Measurements from ENCODE around the gene EIF2A. TPM values are rescaled to one million over a fixed set of nuclear protein-coding genes. Genes with fewer than 3 reads are reported as not detected.
"Not testable (repeated sequence)": the region's sequence is repeated elsewhere in the genome, so short reads cannot be mapped to it uniquely, and the experiment has no call there.

Gene EIF2A
- total RNA-seq, 1 experiment from 2014 or later, result 117 TPM

GRCh38 chr3:150599611-150600297 lies 53.2 kb downstream of the EIF2A start:
- peaks cover 27% of the 10 kb centered on the region for H3K36me3 Mint-ChIP-seq (ENCODE audit: insufficient read depth, unreplicated experiment)
- BruUV-seq (replicated peaks), result no TSS peak
- intact Hi-C loops (cut with micrococcal nuclease), result loop anchor here (5.0 kb wide), 1 partner anchor 163 kb away; the partner anchor contains the start of gene SIAH2
- TF ChIP-seq CTCF (IDR thresholded peaks at IDR 0.05; ENCODE audit: unreplicated experiment), result no peak
- peak; percentile 20 for DNase-seq (ENCODE audit: unreplicated experiment)
- CTCF ChIA-PET, result no interaction called here
- H3K4me3 Mint-ChIP-seq (ENCODE audit: unreplicated experiment), result no peak overlapping the region
- POLR2A ChIA-PET, result no interaction called here
- H3K27me3 Mint-ChIP-seq (ENCODE audit: insufficient read depth, unreplicated experiment), result no peaks in the 10 kb centered on the region
- no peak overlapping the region for H3K27ac Mint-ChIP-seq (ENCODE audit: low read depth, unreplicated experiment)
- H3K9me3 Mint-ChIP-seq (ENCODE audit: unreplicated experiment), result no peaks in the 10 kb centered on the region
- H3K4me1 Mint-ChIP-seq (ENCODE audit: insufficient read depth, unreplicated experiment), result peaks cover 26% of the 10 kb centered on the region

GRCh38 chr3:150600647-150601530 lies 54.3 kb downstream of the EIF2A start:
- peak; percentile 18 for DNase-seq (ENCODE audit: unreplicated experiment)
- H3K36me3 Mint-ChIP-seq (ENCODE audit: insufficient read depth, unreplicated experiment), result peaks cover 22% of the 10 kb centered on the region
- peaks cover 29% of the 10 kb centered on the region for H3K4me1 Mint-ChIP-seq (ENCODE audit: insufficient read depth, unreplicated experiment)
- POLR2A ChIA-PET; H3K27me3 Mint-ChIP-seq (ENCODE audit: insufficient read depth, unreplicated experiment); CTCF ChIA-PET; BruUV-seq (replicated peaks); H3K9me3 Mint-ChIP-seq (ENCODE audit: unreplicated experiment): not testable (repeated sequence)
- intact Hi-C loops (cut with micrococcal nuclease), result loop anchor here (5.0 kb wide), 1 partner anchor 161 kb away; the partner anchor contains the start of gene SIAH2
- H3K4me3 Mint-ChIP-seq (ENCODE audit: unreplicated experiment), result peak overlapping the region; percentile 92
- peak overlapping the region; percentile 93 for H3K27ac Mint-ChIP-seq (ENCODE audit: low read depth, unreplicated experiment)

- H3K4me3 Mint-ChIP-seq (ENCODE audit: unreplicated experiment), result peak overlapping the region; percentile 92
- peak overlapping the region; percentile 93 for H3K27ac Mint-ChIP-seq (ENCODE audit: low read depth, unreplicated experiment)
- H3K27me3 Mint-ChIP-seq (ENCODE audit: insufficient read depth, unreplicated experiment), result no peaks in the 10 kb centered on the region
- H3K4me1 Mint-ChIP-seq (ENCODE audit: insufficient read depth, unreplicated experiment), result peaks cover 34% of the 10 kb centered on the region
- no peak for TF ChIP-seq CTCF (IDR thresholded peaks at IDR 0.05; ENCODE audit: unreplicated experiment)
- peaks cover 39% of the 10 kb centered on the region for H3K36me3 Mint-ChIP-seq (ENCODE audit: insufficient read depth, unreplicated experiment)
- no peak for DNase-seq (ENCODE audit: unreplicated experiment)
- H3K9me3 Mint-ChIP-seq (ENCODE audit: unreplicated experiment), result no peaks in the 10 kb centered on the region
- POLR2A ChIA-PET, result interaction anchor here (0.5 to 3.4 kb wide), 31 partner anchors 9 to 831 kb away, joined by 3 to 69 read pairs (median 3); partner anchors contain the start of genes EIF2A, ERICH6, SERP1 and SIAH2
- CTCF ChIA-PET, result interaction anchor here (0.7 to 1.5 kb wide), 2 partner anchors 9 to 18 kb away, joined by 3 to 8 read pairs; no protein-coding TSS in a partner anchor
- intact Hi-C loops (cut with micrococcal nuclease), result loop anchor here (1.0 to 5.0 kb wide), 2 partner anchors 101 to 160 kb away; partner anchors contain the start of genes ERICH6 and SIAH2
- BruUV-seq (replicated peaks), result TSS peak; percentile 93
Measured at GRCh38 chr3:150602426-150603152, 56.0 kb downstream of the EIF2A start.

- DNase-seq (ENCODE audit: unreplicated experiment), result peak; percentile 97
- intact Hi-C loops (cut with micrococcal nuclease), result loop anchor here (1.0 to 5.0 kb wide), 2 partner anchors 100 to 159 kb away; partner anchors contain the start of genes ERICH6 and SIAH2
- ChIA-PET POLR2A (interaction anchor here (0.6 to 3.4 kb wide), 33 partner anchors 9 to 832 kb away, joined by 3 to 69 read pairs (median 3); partner anchors contain the start of genes EIF2A, ERICH6, SERP1 and SIAH2), CTCF (interaction anchor here (1.5 kb wide), 1 partner anchor 10 kb away, joined by 8 read pairs; no protein-coding TSS in a partner anchor)
- Mint-ChIP-seq H3K27me3 (ENCODE audit: insufficient read depth, unreplicated experiment) (no peaks in the 10 kb centered on the region), H3K9me3 (ENCODE audit: unreplicated experiment) (no peaks in the 10 kb centered on the region), H3K36me3 (ENCODE audit: insufficient read depth, unreplicated experiment) (peaks cover 44% of the 10 kb centered on the region), H3K4me1 (ENCODE audit: insufficient read depth, unreplicated experiment) (peaks cover 39% of the 10 kb centered on the region), H3K27ac (ENCODE audit: low read depth, unreplicated experiment) (peak within 1 kb of the TSS; percentile 93), H3K4me3 (ENCODE audit: unreplicated experiment) (peak within 1 kb of the TSS; percentile 92)
- peak; percentile 13 for TF ChIP-seq CTCF (IDR thresholded peaks at IDR 0.05; ENCODE audit: unreplicated experiment)
- no TSS peak for BruUV-seq (replicated peaks)
Measured at GRCh38 chr3:150603153-150603979, 56.8 kb downstream of the EIF2A start, which contains the start of gene SELENOT. Gene SELENOT (plus strand): TSS chr3:150603321. CDS start chr3:150603363, 42 bp downstream.
